IPS-18a (cell line): ENCODE measurements around the gene ZFHX3.

ENCODE experiments used
- H3K27ac ChIP-seq: one replicate; pipeline ENCODE4 v1.5.1; 2013; ENCODE audit warnings: low read length
- H3K27me3 ChIP-seq: one replicate; pipeline ENCODE4 v1.6.1; 2013; ENCODE audit warnings: mild to moderate bottlenecking, low read length; ENCODE audit not compliant: control insufficient read depth, insufficient read depth
- H3K36me3 ChIP-seq: one replicate; pipeline ENCODE4 v1.6.1; 2013; ENCODE audit warnings: low read depth, low read length; ENCODE audit not compliant: control insufficient read depth
- H3K4me1 ChIP-seq: one replicate; pipeline ENCODE4 v1.6.1; 2013; ENCODE audit warnings: low read depth, low read length; ENCODE audit not compliant: control insufficient read depth
- H3K4me3 ChIP-seq: one replicate; pipeline ENCODE4 v1.5.1; 2013; ENCODE audit warnings: low read length
- H3K9ac ChIP-seq: one replicate; pipeline ENCODE4 v1.6.1; 2013; ENCODE audit warnings: mild to moderate bottlenecking, low read length, moderate library complexity
- H3K9me3 ChIP-seq: one replicate; pipeline ENCODE4 v1.6.1; 2013; ENCODE audit warnings: low read depth, low read length; ENCODE audit not compliant: control insufficient read depth

Gene ZFHX3

DNA sequence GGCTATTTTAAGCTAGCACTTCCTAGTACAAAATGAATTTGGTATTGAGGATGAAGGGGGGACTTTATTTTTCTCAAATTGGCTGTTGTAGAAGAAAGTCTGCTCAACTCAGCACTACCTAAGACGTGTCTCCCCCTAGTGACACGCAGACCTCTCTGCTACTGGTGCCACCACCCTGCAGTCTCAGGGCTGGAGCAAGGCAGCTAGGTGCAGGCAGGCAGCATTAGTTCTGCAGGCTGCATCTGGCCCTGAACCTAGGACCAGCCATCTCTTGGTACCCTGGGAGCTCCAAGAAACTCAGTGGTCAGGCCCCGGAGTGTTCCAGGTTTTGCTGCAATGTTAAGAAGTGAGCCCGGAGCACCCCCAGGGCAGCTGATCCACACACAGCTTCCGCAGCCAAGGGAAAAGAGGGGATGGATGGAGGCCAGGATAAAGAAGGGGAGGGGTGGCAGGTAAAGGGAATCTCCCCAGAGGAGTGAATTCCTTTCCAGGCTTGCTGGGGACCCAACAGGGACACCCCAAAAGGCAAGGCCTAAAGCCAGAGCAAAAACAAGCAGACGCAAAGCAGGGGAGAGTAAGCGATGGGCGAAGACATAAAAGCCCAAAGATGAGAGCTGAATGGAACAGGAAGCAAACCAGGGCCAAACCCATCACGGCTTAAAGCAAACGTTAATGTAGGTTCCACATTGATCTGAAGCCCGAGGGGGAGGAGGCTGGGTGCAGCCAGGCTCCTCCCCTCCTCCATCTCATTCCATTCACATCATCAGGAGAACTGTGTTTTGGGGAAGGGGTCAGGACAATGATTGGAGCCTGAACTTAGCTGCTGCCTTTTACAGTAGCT lies 200.5 kb downstream of the ZFHX3 start:
- H3K4me1 ChIP-seq, result peaks cover 7% of the 10 kb centered on the region
- no peaks in the 10 kb centered on the region for H3K36me3 ChIP-seq
- H3K4me3 ChIP-seq, result no peak overlapping the region
- no peak overlapping the region for H3K27ac ChIP-seq
- no peaks in the 10 kb centered on the region for H3K27me3 ChIP-seq
- no peak overlapping the region for H3K9ac ChIP-seq
- H3K9me3 ChIP-seq, result no peaks in the 10 kb centered on the region

DNA sequence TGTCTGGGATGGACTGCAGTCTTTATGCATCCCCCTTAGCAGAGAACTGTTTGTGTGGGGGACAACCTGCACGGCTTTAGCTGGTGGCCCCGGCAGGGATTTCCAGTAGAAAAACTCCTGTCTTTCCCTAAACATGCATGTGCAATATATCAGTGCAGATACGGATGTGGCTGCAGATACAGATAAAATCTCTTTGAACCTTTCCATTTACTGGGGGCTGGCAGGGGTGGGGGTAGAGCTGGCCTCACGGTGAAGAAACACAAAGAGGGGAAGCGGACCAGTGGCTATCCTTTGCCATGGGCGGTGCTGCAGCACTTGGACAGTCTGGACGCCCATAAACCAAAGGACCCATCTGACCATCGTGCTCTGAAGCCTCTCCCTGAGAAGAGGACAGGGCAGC lies 201.3 kb downstream of the ZFHX3 start:
- Histone ChIP-seq H3K4me3 (no peak overlapping the region), H3K27ac (no peak overlapping the region), H3K9me3 (no peaks in the 10 kb centered on the region), H3K36me3 (no peaks in the 10 kb centered on the region), H3K27me3 (no peaks in the 10 kb centered on the region), H3K4me1 (peaks cover 7% of the 10 kb centered on the region), H3K9ac (no peak overlapping the region)

DNA sequence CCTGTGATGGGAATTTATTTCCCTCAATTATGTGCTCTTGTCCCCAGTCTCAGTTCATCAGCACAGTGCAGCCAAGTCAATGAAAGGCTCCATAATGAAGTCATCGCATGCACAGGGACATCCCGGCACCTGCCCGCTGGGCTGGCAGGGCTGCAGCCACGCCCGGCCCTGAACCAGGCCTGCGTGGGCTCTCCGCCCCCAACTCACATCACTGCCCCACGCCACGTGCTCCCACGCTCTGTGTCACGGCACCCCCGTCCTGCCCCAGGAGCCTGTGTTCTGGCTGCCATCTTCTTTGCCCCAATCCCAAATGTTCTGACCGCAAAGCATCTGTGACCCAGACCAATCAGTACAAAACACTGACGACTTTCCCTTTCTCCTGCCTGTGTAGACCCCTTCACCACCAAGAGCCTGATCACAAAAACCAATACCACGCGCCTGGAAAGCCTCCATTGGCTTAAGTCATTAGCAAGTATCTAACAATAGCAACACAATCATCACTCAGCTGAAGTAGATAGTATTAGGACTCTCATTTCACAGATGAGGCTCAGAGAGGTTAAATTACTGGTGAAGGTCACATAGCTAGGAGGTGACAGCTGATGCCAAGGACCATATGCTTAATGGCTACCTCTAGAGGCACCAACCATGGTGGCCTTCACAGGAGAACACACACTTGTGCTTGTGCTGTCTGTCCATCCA lies 202.5 kb downstream of the ZFHX3 start:
- peaks cover 7% of the 10 kb centered on the region for H3K4me1 ChIP-seq
- H3K27me3 ChIP-seq, result no peaks in the 10 kb centered on the region
- H3K4me3 ChIP-seq, result no peak overlapping the region
- H3K27ac ChIP-seq, result no peak overlapping the region
- H3K9ac ChIP-seq, result no peak overlapping the region
- H3K9me3 ChIP-seq, result no peaks in the 10 kb centered on the region
- H3K36me3 ChIP-seq, result no peaks in the 10 kb centered on the region

DNA sequence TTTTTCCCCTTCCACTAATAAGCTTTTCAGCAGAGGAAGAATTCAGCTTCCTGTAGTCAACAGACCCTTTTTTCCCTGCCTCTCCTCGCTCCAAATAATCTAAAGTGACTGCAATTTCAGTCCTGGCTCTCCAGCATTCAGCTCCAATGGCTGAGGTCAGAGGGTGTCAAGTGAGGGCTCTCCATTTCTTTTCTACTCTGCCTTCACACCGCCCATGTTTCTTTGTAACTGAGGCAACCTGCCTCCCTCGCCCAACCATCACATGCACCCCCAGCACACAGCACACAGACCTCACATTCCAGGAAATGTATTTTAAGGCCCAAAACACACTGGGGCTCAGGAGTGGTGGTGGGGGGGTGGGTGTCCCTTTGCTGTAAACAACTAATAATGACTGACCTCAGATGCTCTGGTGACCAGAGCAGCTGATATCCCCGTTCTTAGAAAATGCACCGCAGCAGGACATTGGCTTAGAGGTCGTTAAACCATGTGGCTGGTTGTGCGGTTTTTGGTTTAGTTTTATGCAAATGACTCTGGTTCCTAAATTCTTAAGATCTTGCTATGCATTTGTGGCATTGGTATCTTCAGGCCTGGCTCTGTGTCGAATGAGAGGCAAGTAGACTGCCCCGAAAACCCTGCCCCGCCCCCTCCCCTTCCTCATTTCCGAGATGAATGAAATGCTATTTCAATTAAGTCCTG lies 203.6 kb downstream of the ZFHX3 start:
- no peaks in the 10 kb centered on the region for H3K9me3 ChIP-seq
- H3K27me3 ChIP-seq, result no peaks in the 10 kb centered on the region
- H3K36me3 ChIP-seq, result no peaks in the 10 kb centered on the region
- H3K9ac ChIP-seq, result no peak overlapping the region
- no peak overlapping the region for H3K27ac ChIP-seq
- H3K4me3 ChIP-seq, result no peak overlapping the region
- peaks cover 9% of the 10 kb centered on the region for H3K4me1 ChIP-seq

- H3K27ac ChIP-seq, result no peak overlapping the region
- no peak overlapping the region for H3K9ac ChIP-seq
- H3K4me3 ChIP-seq, result no peak overlapping the region
- no peaks in the 10 kb centered on the region for H3K9me3 ChIP-seq
- no peaks in the 10 kb centered on the region for H3K36me3 ChIP-seq
- H3K4me1 ChIP-seq, result peaks cover 17% of the 10 kb centered on the region
- no peaks in the 10 kb centered on the region for H3K27me3 ChIP-seq
Measured at GRCh38 chr16:72841506-72841905, 206.4 kb downstream of the ZFHX3 start.

DNA sequence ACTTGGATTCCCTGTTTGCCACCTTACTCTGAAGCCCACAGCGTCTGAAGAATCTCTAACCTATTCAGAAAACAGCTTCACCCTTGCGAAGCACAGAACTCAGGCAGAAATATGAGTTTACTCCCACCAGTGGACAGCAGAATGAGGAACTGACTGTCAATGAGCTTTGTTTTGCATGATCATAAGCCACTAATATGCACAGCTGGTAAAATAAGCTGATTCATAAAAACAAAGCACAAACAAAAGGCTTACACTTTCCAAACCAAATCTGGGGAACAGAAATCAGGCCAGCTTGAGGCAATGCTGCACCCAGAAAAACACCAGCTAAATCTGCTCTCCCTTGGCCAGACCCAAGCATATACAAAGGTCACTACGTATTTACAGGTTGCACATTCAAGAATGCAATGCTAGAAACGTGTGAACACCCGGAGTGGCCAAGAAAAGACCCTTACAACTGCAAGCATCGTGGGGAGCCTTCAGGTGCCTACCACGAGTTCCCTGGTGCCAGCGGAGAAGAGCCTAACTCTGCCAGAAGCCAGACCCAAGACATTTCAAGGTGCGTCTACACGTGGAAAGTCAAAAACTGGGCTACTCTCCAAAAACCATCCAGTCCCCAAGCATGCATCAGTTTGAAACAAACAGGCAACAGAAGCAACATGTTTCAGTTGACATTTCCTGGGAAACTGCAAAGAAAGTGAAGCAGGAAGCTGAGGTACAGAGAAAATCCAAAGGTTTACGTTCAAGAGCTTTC lies 207.1 kb downstream of the ZFHX3 start:
- Histone ChIP-seq H3K27ac (no peak overlapping the region), H3K4me3 (no peak overlapping the region), H3K9me3 (no peaks in the 10 kb centered on the region), H3K9ac (no peak overlapping the region), H3K27me3 (no peaks in the 10 kb centered on the region), H3K36me3 (no peaks in the 10 kb centered on the region), H3K4me1 (peaks cover 17% of the 10 kb centered on the region)

DNA sequence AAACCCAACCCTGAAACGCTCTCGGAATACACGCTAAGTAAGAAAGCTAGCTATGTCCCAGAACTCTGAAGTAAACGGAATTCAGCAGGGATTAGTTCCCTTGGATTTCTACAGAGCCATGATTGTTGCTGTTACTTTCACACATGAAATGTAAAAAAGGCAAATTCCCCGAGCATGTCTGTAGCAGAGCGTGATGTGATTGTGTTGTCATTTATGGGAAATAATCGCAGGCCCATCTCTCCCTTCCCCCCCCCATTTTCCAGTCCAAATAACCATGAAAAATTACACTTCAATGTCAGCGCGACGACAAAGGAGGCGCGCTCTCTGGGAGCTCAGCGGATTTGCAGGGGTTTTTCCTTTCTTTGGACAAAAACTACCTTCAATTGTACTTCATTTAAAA lies 209.0 kb downstream of the ZFHX3 start:
- no peaks in the 10 kb centered on the region for H3K36me3 ChIP-seq
- H3K9me3 ChIP-seq, result no peaks in the 10 kb centered on the region
- no peak overlapping the region for H3K27ac ChIP-seq
- no peaks in the 10 kb centered on the region for H3K27me3 ChIP-seq
- H3K9ac ChIP-seq, result no peak overlapping the region
- H3K4me3 ChIP-seq, result no peak overlapping the region
- H3K4me1 ChIP-seq, result peaks cover 17% of the 10 kb centered on the region

GRCh38 chr16:72838586-72838910 lies 209.4 kb downstream of the ZFHX3 start:
- Histone ChIP-seq H3K27me3 (no peaks in the 10 kb centered on the region), H3K4me1 (peaks cover 17% of the 10 kb centered on the region), H3K36me3 (no peaks in the 10 kb centered on the region), H3K9ac (no peak overlapping the region), H3K9me3 (no peaks in the 10 kb centered on the region), H3K4me3 (no peak overlapping the region), H3K27ac (no peak overlapping the region)

- no peak overlapping the region for H3K4me3 ChIP-seq
- H3K4me1 ChIP-seq, result peaks cover 17% of the 10 kb centered on the region
- H3K9me3 ChIP-seq, result no peaks in the 10 kb centered on the region
- no peak overlapping the region for H3K27ac ChIP-seq
- H3K36me3 ChIP-seq, result no peaks in the 10 kb centered on the region
- no peaks in the 10 kb centered on the region for H3K27me3 ChIP-seq
- H3K9ac ChIP-seq, result no peak overlapping the region
Measured at GRCh38 chr16:72837846-72838585, 209.9 kb downstream of the ZFHX3 start.

DNA sequence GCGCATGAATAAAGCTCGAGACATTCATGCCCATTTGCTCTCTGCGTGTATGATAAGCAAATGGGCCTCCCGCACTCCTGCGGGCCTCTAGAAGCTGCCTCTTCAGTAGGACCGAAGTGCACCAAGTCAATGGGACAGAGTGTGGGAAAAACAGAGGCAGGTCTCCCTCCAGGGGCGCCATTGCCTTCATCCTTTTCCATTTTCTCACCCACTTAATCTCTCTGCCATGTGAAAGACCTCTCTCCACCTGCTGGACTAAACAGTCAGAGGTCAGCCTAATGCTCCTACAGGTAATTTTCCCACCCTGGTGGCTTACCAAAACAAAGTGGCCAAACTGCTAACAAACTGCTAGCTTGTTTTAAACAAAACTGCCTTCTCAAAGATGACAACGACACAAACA lies 210.9 kb downstream of the ZFHX3 start:
- H3K4me1 ChIP-seq, result peaks cover 17% of the 10 kb centered on the region
- no peak overlapping the region for H3K27ac ChIP-seq
- H3K36me3 ChIP-seq, result no peaks in the 10 kb centered on the region
- H3K9me3 ChIP-seq, result no peaks in the 10 kb centered on the region
- no peaks in the 10 kb centered on the region for H3K27me3 ChIP-seq
- H3K4me3 ChIP-seq, result no peak overlapping the region
- H3K9ac ChIP-seq, result no peak overlapping the region

GRCh38 chr16:72836181-72836580 lies 211.7 kb downstream of the ZFHX3 start:
- Histone ChIP-seq H3K9ac (no peak overlapping the region), H3K27ac (no peak overlapping the region), H3K4me3 (no peak overlapping the region), H3K27me3 (no peaks in the 10 kb centered on the region), H3K36me3 (no peaks in the 10 kb centered on the region), H3K9me3 (no peaks in the 10 kb centered on the region), H3K4me1 (peaks cover 17% of the 10 kb centered on the region)
